Stimulated activated CD4-positive, alpha-beta T cell treated with anti-CD3 and anti-CD28 coated beads, Interleukin-4, amount 100 ng/mL, for 1 hour (primary cell): ENCODE measurements around the gene SLC4A5.

Source experiments
- DNase-seq: peaks from one replicate; pipeline ENCODE4 v3.0.0-alpha.2; 2020

The SLC4A5 gene

GRCh38 chr2:74343316-74343715 lies at the start of gene SLC4A5:
Gene SLC4A5, minus strand, starts transcription at chr2:74343416. Its CDS starts 28,393 bp downstream, at chr2:74315023.
- DNase-seq: no peak

- no peak for DNase-seq
These were observed 49.2 kb upstream of the SLC4A5 start for GRCh38 chr2:74392449-74392743.

GRCh38 chr2:74391580-74392448 lies 48.6 kb upstream of the SLC4A5 start:
- peak; percentile 96 for DNase-seq

GRCh38 chr2:74391209-74391579 lies 48.0 kb upstream of the SLC4A5 start:
- DNase-seq: no peak

- DNase-seq: no peak
These were observed 47.4 kb upstream of the SLC4A5 start for GRCh38 chr2:74390606-74391005.

GRCh38 chr2:74387346-74387745 lies 44.1 kb upstream of the SLC4A5 start:
- DNase-seq: no peak

GRCh38 chr2:74385396-74385795 lies 42.2 kb upstream of the SLC4A5 start:
- no peak for DNase-seq

GRCh38 chr2:74384051-74384450 lies 40.8 kb upstream of the SLC4A5 start:
- DNase-seq: no peak

GRCh38 chr2:74383254-74383653 lies 40.0 kb upstream of the SLC4A5 start:
- DNase-seq: no peak

GRCh38 chr2:74381751-74382150 lies 38.5 kb upstream of the SLC4A5 start:
- no peak for DNase-seq

GRCh38 chr2:74379851-74380789 lies 36.9 kb upstream of the SLC4A5 start, which contains the start of gene DCTN1:
Gene DCTN1, minus strand, starts transcription at chr2:74380311. Its CDS starts 274 bp downstream, at chr2:74380037.
- DNase-seq: peak; percentile 8

GRCh38 chr2:74378007-74378406 lies 34.8 kb upstream of the SLC4A5 start:
- no peak for DNase-seq

GRCh38 chr2:74375838-74376237 lies 32.6 kb upstream of the SLC4A5 start:
- no peak for DNase-seq

- DNase-seq: no peak
These were observed 31.4 kb upstream of the SLC4A5 start for GRCh38 chr2:74374509-74375205.

- DNase-seq: no peak
These were observed 30.8 kb upstream of the SLC4A5 start for GRCh38 chr2:74373985-74374384.

GRCh38 chr2:74373221-74373676 lies 30.0 kb upstream of the SLC4A5 start:
- DNase-seq: no peak

- DNase-seq: no peak
These were observed 29.5 kb upstream of the SLC4A5 start for GRCh38 chr2:74372674-74373073.

- DNase-seq: no peak
These were observed 28.2 kb upstream of the SLC4A5 start for GRCh38 chr2:74371421-74371820.

- DNase-seq: no peak
These were observed 26.8 kb upstream of the SLC4A5 start for GRCh38 chr2:74369976-74370375.

- no peak for DNase-seq
These were observed 25.3 kb upstream of the SLC4A5 start for GRCh38 chr2:74368499-74368898.

- DNase-seq: no peak
These were observed 24.6 kb upstream of the SLC4A5 start for GRCh38 chr2:74367789-74368188.

- no peak for DNase-seq
These were observed 22.8 kb upstream of the SLC4A5 start for GRCh38 chr2:74366036-74366435.
